Mucosa of gallbladder (tissue), 1 donor: ENCODE data around the gene MLLT10. TPM values are rescaled to one million over a fixed set of nuclear protein-coding genes. Genes with fewer than 3 reads are reported as not detected.

Source experiments
- DNase-seq: peaks from one replicate; pipeline ENCODE4 v3.0.0-alpha.2; 2020; ENCODE audit warnings: low spot score
- total RNA-seq: library from RNA; stranded (reverse); gene quantifications from one replicate; pipeline ENCODE4 v1.2.1, GENCODE V29; 2021
- donor health status: DM: no; HTN: no; CAD: no.

Gene MLLT10
- total RNA-seq, 1 donor from 2014 or later = 33.0 TPM

DNA sequence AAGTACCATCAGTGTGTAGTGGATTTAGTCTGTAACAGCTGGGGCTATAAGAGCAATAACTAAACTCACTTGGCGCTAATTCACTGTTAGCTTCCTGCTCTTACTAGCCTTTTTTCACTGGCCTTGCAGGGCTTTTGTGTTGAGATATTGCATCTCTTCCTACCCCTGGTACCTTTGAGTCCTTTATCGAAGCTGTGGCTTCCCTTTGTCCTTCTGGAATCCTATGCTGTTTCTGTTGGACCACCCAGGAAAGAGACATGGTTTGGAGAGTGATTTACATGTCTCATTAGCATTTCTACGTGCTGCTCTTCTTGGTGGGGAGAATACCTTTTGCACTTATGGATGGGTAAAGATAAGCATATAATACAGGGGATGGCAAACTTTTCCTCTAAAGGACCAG lies 103.8 kb downstream of the MLLT10 start:
- no peak for DNase-seq

DNA sequence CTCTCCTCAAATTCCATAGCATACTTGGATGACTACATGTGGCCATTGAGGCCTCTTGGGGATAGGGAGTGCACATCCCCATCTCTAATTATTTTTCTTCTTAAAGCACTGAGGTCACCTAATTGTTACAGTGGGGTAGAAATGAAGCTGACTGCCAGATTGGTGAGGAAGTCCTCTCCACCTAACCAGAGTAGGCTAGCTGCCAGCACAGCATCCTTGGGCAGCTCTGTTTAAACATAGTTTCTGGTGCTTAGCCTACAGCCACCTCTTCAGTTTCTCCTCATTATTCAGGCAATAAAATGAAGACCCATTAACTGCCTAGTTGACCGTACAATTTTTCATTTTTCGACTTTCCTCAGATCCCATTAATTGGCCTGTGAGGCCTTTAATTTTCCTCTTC lies 104.6 kb downstream of the MLLT10 start:
- DNase-seq = no peak

DNA sequence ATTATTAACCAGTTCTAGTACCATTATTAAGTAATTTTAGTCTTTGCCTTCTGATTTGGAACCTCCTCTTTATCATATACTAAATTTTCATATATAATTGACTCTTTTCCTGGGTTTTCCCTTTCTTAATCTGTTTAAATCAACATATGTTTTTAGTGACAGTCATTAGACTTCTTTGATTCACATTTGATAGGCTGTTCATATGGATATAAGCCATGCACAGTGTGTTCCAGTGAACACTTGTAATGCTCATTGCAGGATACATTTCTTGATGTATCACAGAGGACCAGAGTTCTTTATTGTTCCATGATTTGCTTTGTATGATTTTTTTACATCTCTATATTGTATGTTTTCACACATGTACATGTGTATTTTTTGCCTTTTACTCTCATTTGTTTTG lies 114.0 kb downstream of the MLLT10 start:
- DNase-seq = no peak

DNA sequence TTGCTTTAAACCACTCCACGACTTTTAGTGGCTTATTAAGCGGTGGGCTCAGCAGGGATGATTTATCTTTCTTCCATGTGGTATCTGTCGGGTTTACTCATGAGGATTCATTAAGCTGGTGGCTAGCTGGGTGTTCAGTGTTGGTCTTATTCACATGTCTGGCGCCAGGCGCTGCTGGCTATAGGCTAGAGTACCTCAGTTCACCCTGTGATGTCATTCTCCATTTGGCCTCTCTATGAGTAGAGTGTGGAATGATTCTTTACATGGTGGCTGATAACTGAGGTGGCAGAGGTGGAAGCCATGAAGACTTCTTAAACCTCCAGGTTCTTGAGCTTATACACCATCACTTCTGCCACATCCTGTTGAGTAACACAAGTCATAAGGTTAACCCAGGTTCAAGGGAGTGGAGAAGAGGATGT lies 115.4 kb downstream of the MLLT10 start:
- DNase-seq = no peak

DNA sequence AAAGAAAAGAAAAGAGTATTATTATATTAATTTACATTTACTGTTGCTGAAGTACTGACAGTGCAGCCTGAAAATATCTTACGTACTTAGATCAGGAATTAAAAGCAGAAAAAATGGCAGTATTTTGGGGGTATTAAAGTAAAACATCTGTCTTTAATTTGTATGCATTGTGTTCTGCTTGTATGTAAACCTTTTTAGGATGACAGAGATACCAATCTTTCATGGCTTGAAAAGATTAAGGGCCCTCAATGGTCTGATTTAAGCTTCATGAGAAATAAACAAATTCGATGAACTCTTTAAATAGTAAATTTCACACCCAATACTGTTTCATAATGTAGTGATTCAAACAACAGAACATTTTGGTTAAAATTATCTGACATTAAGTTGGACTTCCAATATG lies 116.3 kb downstream of the MLLT10 start:
- no peak for DNase-seq

DNA sequence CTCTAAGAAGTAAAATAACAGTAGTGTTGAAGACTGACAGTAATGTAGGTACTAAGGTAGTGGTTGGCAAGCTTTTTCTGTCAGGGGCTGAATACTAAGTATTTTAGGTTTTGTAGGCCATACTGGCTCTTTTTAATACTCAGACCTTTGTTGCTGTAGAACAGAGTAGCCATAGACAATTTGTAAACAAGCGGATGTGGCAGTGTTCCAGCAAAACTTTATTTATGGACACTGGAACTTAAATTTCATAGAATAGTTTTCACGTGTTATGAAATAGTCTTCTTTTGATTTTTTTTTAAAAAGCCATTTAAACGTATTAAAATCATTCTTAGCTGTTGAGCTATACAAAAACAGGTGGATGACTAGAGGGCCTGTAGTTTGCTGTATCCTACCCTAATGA lies 121.2 kb downstream of the MLLT10 start:
- no peak for DNase-seq

DNA sequence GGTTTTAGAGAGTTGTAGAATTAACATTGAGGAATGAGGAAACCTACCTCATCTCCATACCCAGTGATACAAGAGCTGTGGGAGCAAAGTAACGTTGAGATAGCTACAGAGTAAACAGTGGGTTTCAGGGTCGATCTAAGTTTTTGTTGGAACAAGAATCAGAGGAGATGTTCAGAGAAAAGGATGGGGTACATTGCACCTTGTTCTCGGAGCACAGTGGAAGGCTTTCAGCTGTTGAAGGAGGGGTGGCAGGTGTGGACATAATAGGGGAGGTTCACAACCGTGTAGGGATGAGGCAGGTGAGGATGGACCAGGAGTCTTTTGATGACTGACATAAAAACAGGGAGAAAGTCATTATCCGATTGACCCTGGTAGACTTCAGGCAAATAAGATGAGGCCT lies 121.7 kb downstream of the MLLT10 start:
- DNase-seq = no peak

DNA sequence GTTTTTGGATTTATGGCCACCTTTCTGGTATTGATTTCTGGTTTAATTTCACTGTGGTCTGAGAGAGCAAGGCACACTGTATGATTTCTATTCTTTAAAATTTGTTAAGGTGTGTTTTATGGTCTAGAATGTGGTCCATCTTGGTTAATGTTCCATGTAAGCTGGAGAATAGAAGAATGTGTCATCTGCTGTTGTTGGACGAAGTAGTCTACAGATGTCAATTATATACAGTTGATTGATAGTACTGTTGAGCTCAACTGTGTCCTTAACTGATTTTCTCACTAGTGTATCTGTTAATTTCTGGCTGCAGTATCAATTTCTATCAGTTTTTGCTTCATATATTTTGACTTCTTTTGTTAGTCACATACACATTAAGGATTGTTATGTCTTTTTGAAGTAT lies 127.1 kb downstream of the MLLT10 start:
- no peak for DNase-seq

DNA sequence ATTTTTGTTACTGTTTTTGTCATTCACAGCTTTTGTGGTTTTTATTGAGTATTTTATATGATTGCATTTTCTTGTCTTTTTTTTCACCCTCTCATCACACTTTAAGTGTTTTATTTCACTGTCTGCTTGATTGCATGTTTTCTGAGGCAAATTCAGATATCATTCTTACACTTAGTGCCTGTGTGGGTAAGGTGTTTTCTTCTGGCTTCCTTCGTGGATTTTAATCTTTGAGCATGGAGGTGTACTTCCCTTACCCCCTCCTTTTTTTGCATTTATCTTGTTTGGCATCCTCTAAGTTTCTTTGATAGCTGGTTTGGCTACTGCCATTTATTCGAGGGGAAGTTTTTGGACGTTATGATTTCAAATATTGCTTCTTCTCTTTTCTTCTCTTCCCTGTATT lies 127.9 kb downstream of the MLLT10 start:
- DNase-seq = no peak

DNA sequence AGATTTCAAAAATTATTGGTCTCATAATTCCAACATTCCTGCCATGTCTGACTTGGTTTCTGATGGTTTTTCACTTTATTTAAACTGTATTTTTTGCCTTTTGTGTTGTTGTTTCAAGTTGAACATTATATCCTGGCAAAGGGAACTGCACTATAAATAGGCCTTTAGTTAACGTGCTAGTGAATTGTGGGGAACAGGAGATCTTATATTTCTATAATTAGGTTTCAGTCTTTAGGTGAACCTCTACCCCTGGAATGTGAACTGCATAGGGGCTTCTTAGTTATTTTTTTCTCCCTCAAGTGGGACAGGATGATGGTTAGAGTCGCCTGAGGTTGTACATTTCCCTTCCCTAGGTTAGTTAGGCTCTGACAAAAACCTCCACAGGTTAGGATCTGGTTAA lies 128.6 kb downstream of the MLLT10 start:
- DNase-seq = no peak

DNA sequence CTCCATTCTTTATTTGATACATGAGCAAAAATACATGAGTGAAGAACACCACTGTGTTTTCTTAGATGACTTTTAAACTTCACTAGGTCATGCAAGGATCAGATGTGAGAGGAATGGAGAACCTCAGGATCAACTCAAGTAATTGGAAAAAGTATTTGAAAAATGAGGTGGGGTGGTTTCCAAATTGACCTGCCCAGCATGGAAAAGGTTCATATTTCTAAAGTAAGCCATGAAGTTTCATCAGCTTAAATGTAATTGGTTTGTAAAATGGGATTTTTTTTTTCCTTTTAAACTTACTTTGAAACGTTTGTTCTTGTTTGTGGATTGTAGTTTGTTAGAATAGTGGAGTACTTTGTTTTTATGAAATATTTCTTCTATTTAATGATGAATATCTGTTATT lies 134.8 kb downstream of the MLLT10 start:
- DNase-seq = no peak

DNA sequence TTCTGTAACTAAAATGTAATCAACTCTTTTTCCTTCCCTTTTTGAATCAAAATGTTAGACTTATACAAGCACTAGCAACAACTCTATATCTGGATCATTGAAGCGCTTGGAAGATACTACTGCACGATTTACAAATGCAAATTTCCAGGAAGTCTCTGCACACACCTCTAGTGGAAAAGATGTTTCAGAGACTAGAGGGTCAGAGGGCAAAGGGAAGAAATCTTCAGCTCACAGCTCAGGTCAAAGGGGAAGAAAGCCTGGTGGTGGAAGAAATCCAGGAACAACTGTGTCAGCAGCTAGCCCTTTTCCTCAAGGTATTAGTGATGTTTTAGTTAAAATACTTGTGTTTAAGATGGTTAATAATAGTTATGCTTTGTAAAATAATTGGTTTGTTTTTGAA lies 136.4 kb downstream of the MLLT10 start:
- no peak for DNase-seq

DNA sequence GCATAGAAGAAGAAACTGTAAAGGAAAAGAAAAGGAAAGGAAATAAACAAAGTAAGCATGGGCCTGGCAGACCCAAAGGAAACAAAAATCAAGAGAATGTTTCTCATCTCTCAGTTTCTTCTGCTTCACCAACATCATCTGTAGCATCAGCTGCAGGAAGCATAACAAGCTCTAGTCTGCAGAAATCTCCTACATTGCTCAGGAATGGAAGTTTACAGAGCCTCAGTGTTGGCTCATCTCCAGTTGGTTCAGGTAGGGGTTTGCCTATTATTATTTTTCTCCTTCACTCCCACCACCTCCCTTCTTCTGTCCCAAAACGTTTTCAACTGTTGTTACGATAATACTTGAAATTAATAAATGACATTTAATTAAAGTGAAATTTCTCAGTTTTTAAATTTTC lies 139.6 kb downstream of the MLLT10 start:
- DNase-seq = no peak

DNA sequence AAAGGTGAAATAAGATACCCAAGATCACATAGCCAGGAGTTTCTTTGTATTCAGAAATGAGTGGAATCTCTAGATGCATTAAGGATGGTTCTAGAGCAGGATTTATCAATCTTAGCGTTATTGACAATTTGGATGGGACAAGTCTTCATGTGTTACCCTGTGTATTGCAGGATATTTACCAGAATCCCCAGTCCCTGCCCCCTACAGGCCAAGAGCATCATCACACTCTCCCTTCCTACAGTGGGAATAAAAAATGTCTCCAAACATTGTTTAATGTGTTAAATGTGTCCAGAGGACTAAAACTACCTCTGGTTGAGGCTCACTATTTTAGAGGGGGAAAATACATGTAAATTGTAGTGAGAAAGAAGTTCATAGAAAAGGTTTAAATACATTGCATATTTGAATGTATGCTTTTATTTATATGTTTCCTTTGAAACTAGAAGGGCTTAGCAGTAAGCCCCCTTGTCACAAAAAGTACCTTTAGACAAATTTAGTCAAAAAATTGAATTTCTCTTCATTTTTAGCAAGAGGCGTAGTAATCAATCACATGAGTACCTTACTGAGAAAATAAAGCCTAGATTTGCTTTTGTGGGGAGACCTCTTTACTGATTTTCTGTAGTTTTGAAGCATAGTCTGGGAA lies 141.2 kb downstream of the MLLT10 start:
- no peak for DNase-seq

DNA sequence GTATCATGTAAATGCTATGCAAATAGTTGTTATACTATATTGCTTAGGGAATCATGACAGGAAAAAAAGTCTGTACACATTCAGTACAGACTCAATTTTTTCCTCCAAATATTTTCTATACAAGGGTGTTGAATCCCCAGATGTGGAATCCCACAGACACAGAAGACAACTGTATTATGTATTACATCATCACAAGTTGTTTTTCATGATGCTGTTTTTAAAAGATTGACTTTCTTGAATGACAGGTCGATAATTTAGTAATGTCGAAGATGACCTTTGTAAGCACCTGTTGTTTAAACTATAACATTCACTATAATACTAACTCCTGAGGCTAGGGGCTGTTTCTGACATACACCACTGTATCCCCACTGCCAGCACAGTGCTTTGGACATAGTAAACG lies 143.5 kb downstream of the MLLT10 start:
- DNase-seq = no peak

DNA sequence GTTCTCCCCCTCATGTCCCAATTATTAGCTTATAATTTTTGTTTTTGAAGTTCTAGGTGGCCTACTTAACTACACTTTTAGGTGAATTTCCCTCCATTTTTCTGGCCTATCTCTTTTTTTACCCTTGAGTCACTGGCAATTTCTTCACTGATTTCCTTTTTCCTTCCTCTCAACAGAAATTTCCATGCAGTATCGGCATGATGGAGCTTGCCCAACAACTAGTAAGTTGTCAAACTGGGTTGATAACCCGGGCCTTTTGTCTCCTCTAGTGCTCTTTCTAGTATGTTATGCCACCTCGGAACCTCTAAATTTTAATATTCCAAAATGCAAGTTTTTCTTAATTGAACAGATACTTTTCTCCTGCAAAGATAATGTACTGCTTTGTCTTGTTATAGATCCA lies 147.1 kb downstream of the MLLT10 start:
- no peak for DNase-seq

DNA sequence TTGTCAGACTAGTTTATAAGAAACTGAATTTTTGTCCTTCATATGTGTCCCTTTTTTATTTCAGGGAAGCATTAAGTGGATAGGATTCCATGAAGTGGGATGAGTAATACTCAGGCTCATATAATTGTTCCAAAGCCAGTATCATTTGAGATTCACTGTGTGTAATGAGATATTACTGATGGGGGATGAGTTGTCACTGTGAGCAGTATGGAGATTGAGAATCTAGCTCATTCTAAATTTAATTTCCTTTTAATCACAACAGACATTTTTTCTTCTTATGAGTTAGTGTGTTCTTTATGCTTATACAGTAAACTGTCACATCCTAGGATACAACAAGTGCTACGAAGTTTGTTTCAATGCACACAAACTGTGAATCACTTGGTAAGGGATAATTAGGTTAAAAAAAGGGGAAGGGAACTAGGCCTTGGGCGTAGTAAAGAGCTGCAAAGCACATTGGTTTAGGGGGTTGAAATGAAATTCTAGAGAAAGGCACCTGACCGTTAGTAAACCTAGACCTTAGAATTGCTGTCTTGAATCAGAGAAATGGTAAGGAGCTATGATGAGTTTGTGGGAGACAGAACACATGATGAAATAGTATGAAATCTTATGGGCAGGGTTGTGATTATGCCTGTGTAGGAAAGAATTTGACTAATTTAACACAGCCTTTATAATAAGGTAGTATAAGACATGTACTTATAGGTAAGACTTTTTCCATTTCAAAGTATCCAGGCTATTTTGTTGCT lies 153.4 kb downstream of the MLLT10 start:
- DNase-seq = no peak

DNA sequence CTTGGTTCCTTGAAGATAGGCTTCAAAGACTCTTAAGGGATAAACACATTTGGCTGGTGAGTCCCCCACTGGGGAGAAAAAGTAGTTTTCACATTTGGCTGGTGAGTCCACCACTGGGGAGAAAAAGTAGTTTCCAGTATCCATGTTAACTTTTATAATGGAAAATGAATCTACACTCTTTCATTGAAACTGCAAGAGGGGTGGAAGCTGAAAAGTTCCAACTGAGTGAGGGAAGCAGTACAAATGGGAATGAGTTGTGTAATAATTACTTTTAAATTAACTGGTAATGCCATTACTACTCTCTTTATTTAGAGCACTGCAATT lies 153.9 kb downstream of the MLLT10 start:
- DNase-seq = no peak

DNA sequence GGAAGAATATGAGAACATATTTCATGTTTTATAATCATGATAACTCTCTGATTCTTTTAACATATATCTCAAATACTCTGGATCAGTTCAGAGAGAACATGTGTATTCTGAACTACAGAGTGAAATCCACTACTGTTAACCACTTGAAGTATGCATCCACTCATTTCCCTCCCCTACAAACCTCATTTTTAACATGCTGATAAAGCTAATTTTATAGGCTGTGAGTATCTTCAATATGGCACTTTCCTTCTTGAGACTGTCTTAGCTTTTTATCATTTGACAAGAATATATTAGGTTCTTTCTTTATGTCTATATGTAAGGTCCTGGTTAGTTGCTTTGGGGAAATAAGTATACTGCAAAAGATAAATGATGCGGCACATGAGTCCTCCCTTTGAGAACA lies 154.8 kb downstream of the MLLT10 start:
- no peak for DNase-seq

DNA sequence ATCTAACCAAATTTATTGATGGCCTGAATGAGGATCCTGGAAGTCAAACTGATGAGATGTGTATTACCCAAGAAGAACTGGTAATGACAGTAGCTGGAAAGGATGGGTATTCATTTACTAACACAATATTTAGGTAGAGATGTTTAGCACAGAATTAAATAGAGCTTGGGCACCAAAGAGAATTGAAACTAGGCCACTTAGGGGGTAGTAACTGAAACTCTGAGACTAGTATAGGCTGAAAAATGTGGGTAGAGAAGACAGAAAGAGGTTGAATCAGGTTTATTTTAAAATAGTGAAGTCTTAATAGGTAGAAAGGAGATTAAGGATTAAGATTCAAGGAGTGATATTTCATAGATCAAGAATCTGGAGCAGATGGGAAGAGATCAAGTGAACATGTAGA lies 155.8 kb downstream of the MLLT10 start:
- DNase-seq = no peak

DNA sequence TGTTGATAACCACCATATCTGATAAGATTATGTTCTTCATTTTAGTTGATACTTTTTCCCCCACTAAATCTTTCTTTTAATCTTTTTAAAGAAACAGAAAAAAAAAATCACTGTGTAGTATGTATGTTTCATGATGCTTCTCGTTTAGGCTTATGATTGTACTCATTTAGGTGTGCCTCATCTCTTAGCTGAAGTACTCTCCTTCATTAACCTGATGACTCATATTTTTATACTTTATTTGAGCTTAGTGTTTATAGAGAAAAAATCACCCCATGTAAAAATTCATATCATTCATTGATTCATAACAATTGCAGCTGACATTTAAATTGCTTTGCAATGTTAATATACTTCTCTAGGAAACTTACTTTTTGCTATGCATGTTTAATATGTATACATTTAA lies 158.9 kb downstream of the MLLT10 start:
- no peak for DNase-seq

DNA sequence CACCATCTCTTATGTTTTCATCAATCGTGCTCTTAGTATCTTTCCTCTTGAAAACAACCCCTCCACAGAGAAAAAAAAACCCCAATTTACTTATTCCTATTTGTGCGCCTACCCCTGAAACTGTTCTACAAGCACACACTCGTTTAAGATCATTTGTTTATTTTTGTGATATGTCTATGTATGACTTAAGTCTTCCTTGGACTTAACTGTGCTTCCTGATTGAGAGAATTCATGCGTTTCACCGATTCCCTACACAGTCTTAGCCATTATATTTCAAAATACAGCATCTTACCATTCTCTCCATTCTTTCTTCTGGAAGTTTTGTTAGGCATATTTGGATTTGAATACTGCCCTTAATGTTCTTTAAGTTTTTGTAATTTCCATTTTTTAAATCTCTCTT lies 159.4 kb downstream of the MLLT10 start:
- DNase-seq = no peak

DNA sequence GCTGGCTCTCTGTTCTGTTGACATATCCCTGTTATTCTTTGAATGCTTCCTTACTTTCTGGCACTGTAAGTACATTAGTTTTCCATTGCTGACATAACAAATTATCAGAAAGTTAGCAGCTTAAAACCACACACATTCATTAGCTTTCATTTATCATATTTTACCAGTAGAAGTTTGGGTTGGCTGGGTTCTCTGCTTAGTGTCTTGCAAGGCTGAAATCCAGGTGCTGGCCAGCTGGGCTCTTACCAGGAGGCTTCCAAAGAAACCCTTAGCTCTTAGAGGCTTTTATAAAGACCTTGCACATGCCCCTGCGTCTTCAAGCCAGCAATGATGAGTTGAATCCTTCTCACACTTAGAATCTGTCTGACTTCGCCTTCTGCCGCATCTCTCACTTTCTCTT lies 160.6 kb downstream of the MLLT10 start:
- no peak for DNase-seq

DNA sequence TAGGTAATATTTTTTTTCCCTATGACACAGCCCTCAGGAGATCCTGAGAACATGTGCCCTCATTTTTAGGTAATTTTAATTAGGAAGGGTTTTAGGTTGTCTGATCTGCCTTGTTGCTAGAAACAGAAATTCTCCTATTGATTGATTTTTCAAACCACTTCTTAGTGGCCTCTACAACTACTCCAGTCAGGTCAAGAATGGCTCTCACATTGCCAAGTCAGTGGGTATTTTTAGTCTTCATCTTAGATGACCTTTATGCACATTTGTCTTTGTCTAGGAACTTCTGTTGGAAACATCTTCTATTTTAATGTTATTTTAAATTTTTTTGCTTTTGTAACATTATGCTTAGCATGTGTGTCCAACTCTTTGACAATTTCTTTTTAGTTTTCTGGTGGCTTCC lies 162.3 kb downstream of the MLLT10 start:
- no peak for DNase-seq
